ENCODE measurements around the gene HBD. TPM values are rescaled to one million over a fixed set of nuclear protein-coding genes. Genes with fewer than 3 reads are reported as not detected.
"Not testable (repeated sequence)": the region's sequence is repeated elsewhere in the genome, so short reads cannot be mapped to it uniquely, and the experiment has no call there.

Gene HBD
- polyA plus RNA-seq, 2 of the 4 experiments (the other 2 are of a cell fraction) = not detected

DNA sequence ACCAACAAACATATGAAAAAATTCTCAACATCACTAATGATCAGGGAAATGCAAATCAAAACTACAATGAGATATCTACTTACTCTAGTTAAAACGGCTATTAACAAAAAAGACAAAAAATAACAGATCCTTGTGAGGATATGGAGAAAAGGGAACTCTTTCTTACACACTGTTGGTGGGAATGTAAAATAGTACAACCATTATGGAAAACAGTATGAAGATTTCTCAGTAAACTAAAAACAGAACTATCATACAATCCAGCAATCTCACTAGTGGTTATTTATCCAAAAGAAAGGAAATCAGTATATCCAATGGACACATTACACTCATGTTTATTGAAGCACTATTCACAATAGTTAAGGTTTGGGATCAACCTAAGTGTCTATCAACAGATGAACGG, 31.5 kb upstream of the HBD start (continued):
- TF ChIP-seq E2F6 (IDR thresholded peaks at IDR 0.05; ENCODE audit: borderline replicate concordance, low read depth) = no peak

DNA sequence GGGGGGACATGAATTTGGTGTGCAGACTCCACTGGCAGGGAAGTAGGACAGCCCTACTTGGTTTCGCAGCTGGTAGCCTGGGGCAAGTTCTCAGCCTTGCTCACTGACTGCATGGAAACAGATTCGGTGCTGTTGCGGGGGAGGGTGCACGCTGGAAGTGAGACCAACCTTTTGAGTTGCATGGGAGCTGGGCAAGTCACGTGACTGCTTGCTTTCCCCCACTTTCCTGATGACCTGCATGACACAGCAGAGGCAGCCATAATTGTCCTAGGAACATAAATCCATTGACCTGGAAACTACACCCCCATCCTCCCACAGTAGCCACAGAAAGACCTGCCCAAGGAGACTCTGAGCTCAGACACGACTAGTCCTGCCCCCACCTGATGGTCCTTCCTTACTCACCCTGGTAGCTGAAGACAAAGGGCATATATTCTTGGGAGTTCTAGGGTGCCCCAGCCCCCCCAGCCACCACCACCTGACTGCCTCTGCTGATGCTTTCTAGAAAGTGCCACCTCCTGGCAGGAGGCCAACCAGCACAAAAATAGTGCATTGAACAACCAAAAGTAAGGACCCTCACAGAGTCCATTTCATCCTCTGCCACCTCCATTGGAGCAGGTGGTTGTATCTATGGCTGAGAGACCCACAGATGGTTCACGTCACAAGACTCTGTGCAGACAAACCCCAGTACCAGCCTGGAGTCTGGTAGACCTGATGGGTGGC, 24.4 kb upstream of the HBD start:
- Histone ChIP-seq H3K9me3 (no peaks in the 10 kb centered on the region), H3K4me1 (no peaks in the 10 kb centered on the region), H3K27ac (no peak overlapping the region), H3K4me3 (no peak overlapping the region), H3K4me2 (no peak overlapping the region)
- TF ChIP-seq REST (IDR thresholded peaks at IDR 0.05) (no peak), KDM1A (IDR thresholded peaks at IDR 0.05; ENCODE audit: low read depth) (no peak)
- TF ChIP-seq, protein P1, sequence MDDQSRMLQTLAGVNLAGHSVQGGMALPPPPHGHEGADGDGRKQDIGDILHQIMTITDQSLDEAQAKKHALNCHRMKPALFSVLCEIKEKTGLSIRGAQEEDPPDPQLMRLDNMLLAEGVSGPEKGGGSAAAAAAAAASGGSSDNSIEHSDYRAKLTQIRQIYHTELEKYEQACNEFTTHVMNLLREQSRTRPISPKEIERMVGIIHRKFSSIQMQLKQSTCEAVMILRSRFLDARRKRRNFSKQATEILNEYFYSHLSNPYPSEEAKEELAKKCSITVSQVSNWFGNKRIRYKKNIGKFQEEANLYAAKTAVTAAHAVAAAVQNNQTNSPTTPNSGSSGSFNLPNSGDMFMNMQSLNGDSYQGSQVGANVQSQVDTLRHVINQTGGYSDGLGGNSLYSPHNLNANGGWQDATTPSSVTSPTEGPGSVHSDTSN (IDR thresholded peaks at IDR 0.05) = no peak
- ATAC-seq (no peak), DNase-seq (ENCODE audit: low read depth in 1 of 2, low spot score in 1 of 2) (no peak), FAIRE-seq (no peak)
- ChIA-PET CTCF (interaction anchor here (0.8 to 1.6 kb wide), 2 partner anchors 9 to 19 kb away, joined by 3 to 5 read pairs; no protein-coding TSS in a partner anchor), POLR2A (no interaction called here)
- WGBS (ENCODE audit: missing lambda C conversion rate) = 49% methylated on average over 7 of the region's 7 CpGs

- TF ChIP-seq EP300 (IDR thresholded peaks at IDR 0.05) (no peak), RAD21 (conservative IDR thresholded peaks at IDR 0.05 in 1 of 2, IDR thresholded peaks at IDR 0.05 in 1 of 2) (no peak), BHLHE40 (IDR thresholded peaks at IDR 0.05; ENCODE audit: low read depth, low read length) (no peak), CHD4 (IDR thresholded peaks at IDR 0.05; ENCODE audit: borderline replicate concordance) (no peak), RNF2 (IDR thresholded peaks at IDR 0.05; ENCODE audit: borderline replicate concordance, low read depth) (no peak)
- TF ChIP-seq, protein P2, sequence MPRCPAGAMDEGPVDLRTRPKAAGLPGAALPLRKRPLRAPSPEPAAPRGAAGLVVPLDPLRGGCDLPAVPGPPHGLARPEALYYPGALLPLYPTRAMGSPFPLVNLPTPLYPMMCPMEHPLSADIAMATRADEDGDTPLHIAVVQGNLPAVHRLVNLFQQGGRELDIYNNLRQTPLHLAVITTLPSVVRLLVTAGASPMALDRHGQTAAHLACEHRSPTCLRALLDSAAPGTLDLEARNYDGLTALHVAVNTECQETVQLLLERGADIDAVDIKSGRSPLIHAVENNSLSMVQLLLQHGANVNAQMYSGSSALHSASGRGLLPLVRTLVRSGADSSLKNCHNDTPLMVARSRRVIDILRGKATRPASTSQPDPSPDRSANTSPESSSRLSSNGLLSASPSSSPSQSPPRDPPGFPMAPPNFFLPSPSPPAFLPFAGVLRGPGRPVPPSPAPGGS (IDR thresholded peaks at IDR 0.05) = no peak
- TF ChIP-seq, protein P3, sequence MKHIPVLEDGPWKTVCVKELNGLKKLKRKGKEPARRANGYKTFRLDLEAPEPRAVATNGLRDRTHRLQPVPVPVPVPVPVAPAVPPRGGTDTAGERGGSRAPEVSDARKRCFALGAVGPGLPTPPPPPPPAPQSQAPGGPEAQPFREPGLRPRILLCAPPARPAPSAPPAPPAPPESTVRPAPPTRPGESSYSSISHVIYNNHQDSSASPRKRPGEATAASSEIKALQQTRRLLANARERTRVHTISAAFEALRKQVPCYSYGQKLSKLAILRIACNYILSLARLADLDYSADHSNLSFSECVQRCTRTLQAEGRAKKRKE (CRISPR knock-in tag; IDR thresholded peaks at IDR 0.05; ENCODE audit: low read depth) = no peak
- Histone ChIP-seq H3K4me1 (no peaks in the 10 kb centered on the region), H3K27ac (no peak overlapping the region), H3K9me3 (no peaks in the 10 kb centered on the region), H3K4me2 (no peak overlapping the region), H3K4me3 (no peak overlapping the region)
- DNase-seq (ENCODE audit: low read depth in 1 of 2, low spot score in 1 of 2) = no peak
- no peak for ATAC-seq
- FAIRE-seq = no peak
- POLR2A ChIA-PET = no interaction called here
- CTCF ChIA-PET = no interaction called here
- 16% methylated on average over 2 of the region's 2 CpGs for WGBS (ENCODE audit: missing lambda C conversion rate)
These were observed 23.0 kb upstream of the HBD start for GRCh38 chr11:5257296-5257695.

GRCh38 chr11:5254646-5255413, 20.5 kb upstream of the HBD start, which contains the start of gene HBG2:
HBG2 (minus strand) TSS chr11:5254781; CDS start chr11:5254728, 53 bp downstream.
- CTCF ChIA-PET, ATAC-seq: not testable (repeated sequence)
- 29% methylated on average over 4 of the region's 9 CpGs for WGBS (ENCODE audit: missing lambda C conversion rate)

GRCh38 chr11:5254023-5254422, 19.7 kb upstream of the HBD start:
- CTCF ChIA-PET; H3K9me3 ChIP-seq; H3K4me3 ChIP-seq; ATAC-seq; H3K4me1 ChIP-seq; DNase-seq (ENCODE audit: low read depth in 1 of 2, low spot score in 1 of 2); H3K4me2 ChIP-seq; H3K27ac ChIP-seq; POLR2A ChIA-PET; FAIRE-seq: not testable (repeated sequence)
- 24% methylated on average over 2 of the region's 2 CpGs for WGBS (ENCODE audit: missing lambda C conversion rate)

More at GRCh38 chr11:5254646-5255413, 20.5 kb upstream of the HBD start, which contains the start of gene HBG2:
- POLR2A ChIA-PET; H3K4me2 ChIP-seq; FAIRE-seq; H3K9me3 ChIP-seq; DNase-seq (ENCODE audit: low read depth in 1 of 2, low spot score in 1 of 2); H3K4me1 ChIP-seq; H3K27ac ChIP-seq; H3K4me3 ChIP-seq: not testable (repeated sequence)

GRCh38 chr11:5253440-5253839, 19.2 kb upstream of the HBD start:
- H3K4me3 ChIP-seq; ATAC-seq; DNase-seq (ENCODE audit: low read depth in 1 of 2, low spot score in 1 of 2); H3K4me2 ChIP-seq; POLR2A ChIA-PET; H3K9me3 ChIP-seq; CTCF ChIA-PET; H3K27ac ChIP-seq; FAIRE-seq; H3K4me1 ChIP-seq: not testable (repeated sequence)
- WGBS (ENCODE audit: missing lambda C conversion rate) = 72% methylated on average over 5 of the region's 5 CpGs

Measured in A549 (cell line).